GM19240 (cell line): ENCODE results near the gene SERPINA5.
"Not testable (repeated sequence)": the region's sequence is repeated elsewhere in the genome, so short reads cannot be mapped to it uniquely, and the experiment has no call there.

Source experiments
- DNase-seq: peaks from one replicate; pipeline ENCODE4 v3.0.0; 2011; ENCODE audit warnings: low spot score; ENCODE audit not compliant: insufficient read length

SERPINA5 gene

DNA sequence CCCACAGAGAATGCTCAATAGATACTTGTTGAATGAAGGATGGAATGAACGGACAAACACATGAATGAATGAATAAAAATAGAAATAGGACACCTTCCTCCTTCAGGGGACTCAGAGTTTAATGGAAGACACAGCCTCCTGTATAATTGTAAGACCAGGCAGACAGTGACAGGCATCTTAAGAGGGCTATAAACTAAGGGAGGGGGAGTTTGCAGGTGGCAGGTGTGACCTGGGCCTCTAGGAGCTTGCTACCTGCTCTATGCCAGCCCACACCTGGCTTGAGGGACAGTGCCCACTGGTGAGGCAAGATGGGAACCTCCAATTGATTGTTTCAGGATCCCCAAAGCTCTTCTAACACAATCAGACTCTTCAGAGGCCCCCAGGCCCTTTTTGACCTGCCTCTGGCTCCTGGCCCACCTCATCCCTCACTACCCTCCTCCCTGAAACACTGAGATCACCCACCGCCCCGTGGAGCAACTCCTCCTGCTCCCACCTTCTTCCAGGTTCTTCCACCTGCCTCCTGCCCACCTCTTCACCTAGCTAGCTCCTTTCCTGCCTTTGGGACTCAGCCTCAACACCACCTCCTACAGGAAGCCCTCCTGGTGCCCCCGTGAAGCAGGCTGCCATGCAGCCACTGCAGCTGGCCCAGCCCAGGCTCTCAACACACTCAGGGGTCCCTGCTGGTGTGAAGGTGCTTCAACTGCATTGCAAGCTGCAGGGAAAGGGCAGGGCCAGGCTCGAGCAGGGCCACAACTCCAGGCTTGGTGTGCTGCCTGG lies 40.3 kb downstream of the SERPINA5 start:
- no peak for DNase-seq

- no peak for DNase-seq
These were observed 41.6 kb downstream of the SERPINA5 start for GRCh38 chr14:94622653-94623421.

DNA sequence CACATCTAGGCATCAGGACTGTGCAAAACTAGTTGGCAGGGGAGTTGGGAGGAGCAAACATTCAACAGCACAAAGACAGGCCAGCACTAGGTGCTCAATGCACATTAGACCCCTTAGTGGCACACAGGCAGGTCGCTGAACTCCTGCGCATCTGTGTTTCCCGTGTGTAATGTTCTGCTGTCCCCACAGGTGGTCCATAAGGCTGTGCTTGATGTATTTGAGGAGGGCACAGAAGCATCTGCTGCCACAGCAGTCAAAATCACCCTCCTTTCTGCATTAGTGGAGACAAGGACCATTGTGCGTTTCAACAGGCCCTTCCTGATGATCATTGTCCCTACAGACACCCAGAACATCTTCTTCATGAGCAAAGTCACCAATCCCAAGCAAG lies 42.2 kb downstream of the SERPINA5 start:
- no peak for DNase-seq

DNA sequence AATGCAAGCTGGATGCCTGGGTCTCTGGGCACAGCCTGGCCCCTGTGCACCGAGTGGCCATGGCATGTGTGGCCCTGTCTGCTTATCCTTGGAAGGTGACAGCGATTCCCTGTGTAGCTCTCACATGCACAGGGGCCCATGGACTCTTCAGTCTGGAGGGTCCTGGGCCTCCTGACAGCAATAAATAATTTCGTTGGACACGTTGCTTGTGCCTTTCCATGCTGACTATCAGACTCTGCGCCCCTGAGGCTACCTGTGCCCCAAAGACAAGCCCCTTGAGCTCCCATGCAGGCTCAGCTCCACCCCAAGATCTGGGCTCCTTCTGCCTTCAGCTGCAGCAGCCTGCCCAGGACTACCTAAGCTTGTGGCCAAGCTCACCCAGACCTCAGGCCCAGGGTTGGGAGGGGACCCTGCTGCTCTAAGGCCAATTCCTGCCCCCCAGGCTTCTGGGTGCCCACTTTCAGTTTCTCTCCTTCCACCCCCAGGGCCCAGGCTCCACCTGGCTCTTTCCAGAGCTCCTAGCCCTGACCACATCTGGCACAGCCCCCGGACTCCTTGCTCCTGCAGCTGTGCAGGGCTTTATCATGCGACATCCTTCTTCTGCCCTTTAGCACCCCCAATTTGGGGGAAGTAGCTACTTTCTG lies 42.8 kb downstream of the SERPINA5 start:
- DNase-seq, result no peak

DNA sequence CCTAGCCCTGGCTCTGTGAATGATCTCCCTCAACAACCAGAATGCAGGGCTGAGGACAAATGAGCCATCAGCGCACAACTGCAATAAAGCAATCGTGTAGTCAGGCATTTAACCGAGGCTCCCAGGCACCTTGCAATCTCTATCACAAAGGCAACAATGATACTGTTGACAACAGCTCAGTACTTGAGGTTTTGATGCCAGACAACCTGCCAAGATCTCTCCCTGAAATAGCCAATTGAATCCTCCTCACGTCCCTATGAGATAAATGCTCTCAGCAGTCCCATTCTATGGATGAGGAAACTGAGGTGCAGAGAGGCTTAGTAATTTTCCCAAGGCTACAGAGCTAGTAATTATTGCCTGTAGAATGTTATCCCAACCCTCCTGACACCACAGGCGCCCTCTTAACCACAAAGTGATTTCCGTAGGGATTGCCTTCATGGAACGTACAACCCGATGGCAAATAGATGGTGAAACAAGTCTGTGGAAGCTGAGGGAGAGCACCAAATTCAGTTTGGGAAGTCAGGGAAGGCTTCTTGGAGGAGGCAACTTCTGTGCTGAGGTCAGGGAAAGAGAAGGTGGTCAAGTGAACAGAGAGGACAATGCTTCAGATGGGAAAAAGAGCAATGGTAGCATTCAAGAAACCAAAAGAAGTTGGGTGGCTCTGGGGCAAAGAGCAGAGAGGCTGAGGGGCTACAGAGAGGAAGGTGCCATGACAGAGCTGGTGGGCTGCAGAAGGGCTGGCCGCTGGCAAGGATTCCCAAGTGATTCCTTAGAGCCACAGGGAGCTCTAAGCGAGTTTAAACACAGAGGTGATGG lies 43.5 kb downstream of the SERPINA5 start:
- DNase-seq, result no peak

- DNase-seq, result no peak
These were observed 44.1 kb downstream of the SERPINA5 start for GRCh38 chr14:94625353-94625635.

DNA sequence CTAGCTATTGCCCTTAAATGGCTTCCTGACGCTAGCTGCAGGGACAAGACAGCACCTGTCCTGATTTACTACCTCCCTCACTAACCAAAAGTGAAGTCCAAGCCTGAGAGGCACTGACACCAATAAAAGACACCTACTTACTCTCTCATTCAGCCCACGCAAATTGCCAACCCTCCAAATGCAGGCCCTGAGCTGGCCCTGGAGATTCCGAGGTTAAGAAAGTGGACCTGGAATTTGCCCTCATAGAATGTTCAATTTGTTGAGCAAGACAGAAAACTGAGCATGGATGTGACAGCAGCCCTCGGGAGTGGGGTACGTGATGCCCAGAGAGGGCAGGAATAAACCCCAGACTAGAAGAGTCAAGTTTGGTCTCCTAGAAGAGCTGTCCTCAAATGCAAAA lies 47.4 kb downstream of the SERPINA5 start:
- no peak for DNase-seq

DNA sequence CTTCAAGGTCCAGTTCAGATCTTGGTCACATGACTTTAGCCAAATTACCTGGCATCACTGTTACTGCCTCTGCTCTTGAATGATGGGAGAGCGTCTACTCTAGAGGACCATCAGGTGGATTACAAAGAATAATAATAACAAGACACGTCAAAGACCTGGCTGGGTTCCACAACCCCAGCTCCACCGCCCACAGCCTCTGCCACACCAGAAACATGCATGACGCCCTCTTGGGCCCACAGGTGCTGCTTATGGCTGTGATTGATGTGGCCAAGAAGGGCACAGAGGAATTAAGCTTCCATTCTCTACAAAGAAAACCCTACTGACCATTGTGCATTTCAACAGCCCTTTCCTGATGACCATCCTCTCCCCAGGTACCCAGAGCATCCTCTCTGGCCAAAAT lies 49.2 kb downstream of the SERPINA5 start:
- no peak for DNase-seq

GRCh38 chr14:94631050-94631449 lies 49.8 kb downstream of the SERPINA5 start:
- no peak for DNase-seq

DNA sequence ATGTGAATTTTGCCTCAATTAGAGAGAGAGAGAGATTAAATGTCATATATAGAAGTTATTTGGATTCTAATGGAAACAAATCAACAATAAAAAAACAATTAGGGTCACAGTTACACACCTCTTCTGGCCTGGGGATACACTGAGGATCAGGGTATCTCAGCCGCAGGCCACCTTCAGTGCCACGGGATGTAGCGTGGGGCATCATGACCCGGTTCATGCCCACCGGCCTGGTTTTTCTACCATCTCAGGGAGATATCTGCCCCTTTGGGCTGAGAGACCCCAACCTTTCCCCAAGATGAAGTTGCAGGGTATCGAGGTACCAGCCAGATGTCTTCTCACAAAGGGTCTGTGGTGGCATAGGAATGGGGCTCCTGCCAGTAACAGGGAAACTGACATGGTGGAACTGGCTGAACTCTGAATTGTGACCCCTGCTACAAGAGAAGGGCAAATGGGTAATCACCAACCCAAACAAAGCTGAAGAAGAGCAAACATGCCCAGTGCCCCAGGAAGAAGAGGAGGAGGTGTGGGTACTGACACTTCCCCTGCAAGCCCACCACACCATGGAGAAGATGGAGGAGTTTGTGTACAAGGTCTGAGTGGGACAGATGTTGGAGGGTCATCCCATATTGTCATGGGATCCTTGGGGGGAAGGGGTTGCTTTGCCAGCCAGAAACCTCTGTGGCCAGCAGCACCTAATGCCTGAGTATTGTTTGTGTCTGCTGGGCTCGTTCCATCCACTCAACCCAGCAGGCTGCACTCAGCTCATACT lies 50.5 kb downstream of the SERPINA5 start:
- no peak for DNase-seq

DNA sequence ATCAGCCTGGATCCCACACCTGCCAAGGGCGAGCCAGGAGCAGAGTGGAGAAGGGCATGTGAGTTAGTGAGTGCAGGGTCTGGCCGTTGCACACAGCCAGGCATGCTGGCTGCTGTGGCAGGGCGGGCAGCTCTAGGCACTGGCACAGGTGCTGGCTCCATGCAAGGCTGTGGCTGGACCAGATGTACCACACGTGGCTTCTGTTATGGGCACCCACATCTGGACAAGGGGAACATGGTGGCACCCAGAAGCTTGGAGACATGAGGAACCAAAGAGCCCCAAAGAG lies 51.0 kb downstream of the SERPINA5 start:
- DNase-seq, result no peak

GRCh38 chr14:94633121-94633520 lies 51.9 kb downstream of the SERPINA5 start:
- DNase-seq, result no peak

DNA sequence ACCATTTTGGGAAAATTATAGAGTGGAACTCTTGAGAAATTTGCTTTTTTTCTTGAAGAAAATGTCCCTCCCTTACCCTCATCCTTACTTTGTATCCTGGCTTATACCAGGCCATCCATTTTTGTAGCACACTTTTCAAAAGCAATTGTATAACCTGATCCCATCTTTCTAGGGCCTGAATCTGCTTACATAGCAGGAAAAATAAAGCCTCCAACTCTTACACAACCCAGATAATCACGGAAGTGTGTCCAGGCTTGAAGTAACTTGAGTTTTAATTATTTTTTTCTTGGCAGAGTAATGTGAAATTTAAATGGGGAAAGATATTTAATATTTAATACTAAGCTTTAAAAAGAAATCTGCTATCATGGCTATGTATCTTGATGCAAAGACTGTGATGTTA lies 53.9 kb downstream of the SERPINA5 start:
- DNase-seq, result no peak

DNA sequence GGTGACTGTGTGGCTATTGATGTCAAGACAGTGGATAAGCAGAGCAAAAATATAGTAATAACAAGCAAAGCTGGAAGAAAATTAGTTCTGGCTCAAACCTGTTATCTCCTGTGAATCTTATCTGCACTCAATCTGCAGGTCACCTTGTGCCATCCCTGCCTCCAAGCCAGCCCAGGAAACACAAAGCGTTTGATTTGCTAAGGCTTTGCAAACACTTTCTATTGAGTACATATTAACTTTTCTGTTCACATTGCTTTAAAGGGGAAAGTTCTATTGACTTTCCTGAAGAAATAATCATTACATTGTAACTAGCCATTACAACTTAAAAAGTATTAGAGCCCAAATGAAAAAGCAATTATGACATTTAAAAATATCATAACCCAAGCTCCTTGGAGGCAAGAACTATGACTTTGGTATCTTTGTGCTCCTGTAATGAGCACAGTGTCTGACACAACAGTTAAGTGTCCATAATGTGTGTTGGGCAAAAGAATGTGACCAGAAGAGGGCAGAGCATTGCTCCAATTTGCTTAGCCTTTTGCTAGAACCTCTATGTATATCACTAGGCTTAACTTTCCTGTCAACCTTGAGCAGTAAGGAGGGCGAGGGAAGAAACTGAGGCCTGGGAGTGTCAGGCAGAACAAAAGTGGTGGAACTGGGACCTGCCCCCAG lies 55.7 kb downstream of the SERPINA5 start:
- DNase-seq, result no peak

DNA sequence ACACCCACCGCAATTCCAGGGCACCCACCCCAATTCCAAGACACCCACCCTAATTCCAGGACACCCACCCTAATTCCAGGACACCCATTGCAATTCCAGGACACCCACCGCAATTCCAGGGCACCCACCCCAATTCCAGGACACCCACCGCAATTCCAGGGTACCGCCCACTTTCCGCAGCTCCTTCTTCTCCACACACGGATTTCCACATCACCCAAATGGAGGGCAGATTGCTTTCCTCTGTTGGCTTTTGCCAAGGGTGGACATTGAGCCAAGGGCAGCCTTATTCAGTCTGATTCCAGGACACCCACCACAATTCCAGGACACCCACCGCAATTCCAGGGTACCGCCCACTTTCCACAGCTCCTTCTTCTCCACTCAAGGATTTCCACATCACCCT lies 56.6 kb downstream of the SERPINA5 start:
- not testable (repeated sequence) for DNase-seq

DNA sequence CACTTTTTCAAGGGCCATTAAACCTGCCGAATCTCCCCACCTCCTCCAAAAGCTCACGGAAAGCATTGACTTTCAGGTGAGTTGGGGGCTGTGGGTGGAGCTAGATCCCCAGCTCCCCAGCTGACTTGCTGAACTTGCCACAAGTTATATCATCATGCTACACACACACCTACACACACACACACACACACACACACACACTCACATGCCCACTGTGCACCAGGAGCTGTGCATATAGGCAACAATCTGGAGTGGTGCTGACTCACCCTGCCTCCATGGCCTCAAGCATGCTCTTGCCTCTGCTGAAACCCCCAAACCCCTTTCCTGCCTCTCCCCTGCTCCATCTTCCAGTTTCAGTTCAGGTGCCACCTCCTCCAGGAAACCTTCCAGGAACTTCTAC lies 57.1 kb downstream of the SERPINA5 start:
- no peak for DNase-seq

DNA sequence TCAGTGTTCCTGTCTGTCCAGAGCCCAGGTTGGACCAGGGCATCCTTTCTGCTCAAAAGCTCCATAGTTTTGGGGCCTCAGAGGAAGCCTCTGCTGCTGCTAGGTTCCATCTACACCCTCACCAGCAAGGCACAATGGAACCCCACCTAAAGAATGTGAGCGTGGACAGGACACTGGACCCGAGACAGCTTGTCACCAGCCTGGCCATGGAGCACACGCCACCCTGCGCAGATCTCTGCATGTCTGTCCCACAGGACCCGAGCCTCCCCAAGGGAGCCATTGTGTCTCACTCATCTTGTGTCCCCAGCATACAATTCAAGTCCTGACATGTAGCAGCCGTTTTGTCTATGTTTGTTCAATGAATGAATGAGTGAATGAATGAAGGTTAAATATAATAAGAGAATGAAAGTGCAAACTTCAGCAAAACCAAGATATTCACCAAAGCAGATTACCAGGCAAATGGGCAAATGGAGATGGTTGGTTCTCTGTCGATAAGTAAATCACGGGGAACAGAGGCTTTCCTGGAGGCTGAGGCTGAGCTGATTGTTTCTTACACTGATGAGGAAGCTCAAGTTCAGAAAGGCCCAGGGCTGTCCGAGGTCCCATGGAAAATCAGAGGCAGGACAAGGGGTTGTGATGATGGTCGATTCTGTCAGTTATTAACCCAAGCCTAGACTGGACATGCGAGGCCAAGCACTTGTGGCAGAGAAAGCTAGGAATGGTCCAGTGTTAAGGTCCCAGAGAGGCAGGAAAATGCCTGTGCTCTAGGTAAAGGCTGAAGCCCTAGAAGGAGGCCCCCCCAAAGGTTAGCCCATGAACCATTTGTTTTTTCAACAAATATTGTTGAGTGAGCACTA lies 58.0 kb downstream of the SERPINA5 start:
- no peak for DNase-seq

DNA sequence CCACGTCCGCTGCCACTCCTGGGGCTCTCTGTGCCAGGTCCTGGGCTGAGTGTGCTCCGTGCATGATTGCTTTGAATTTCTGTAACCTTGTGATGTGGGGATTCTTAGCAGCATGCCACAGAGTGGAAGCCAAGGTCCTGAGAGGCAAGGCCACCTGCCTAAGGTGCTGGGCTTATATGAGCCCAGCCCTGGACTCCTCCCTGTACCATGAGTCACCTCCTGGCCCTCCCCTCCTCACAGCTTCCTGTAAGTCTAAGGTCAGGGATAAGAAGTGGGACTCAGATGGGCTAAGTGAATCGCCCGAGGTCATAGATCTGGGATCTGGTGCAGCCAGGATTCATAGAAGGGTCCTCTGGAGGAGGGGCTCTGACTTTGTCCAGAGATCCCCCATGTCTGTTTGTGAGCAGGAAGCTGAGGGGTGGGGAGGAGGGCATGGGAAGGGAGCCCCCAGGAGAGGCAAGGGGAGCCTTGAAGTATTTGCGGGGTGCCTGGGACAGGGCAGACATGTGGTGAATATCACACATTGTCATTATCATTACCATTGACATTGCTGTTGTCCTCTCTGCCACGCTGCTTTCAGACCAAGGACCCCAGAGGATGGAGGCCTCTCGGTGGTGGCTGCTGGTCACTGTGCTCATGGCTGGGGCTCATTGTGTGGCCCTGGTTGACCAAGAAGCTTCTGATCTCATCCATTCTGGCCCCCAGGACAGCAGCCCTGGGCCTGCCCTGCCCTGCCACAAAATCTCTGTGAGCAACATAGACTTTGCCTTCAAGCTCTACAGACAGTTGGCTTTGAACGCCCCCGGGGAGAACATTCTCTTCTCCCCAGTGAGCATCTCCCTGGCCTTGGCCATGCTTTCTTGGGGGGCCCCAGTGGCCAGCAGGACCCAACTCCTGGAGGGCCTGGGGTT lies 59.8 kb downstream of the SERPINA5 start:
- DNase-seq, result no peak

DNA sequence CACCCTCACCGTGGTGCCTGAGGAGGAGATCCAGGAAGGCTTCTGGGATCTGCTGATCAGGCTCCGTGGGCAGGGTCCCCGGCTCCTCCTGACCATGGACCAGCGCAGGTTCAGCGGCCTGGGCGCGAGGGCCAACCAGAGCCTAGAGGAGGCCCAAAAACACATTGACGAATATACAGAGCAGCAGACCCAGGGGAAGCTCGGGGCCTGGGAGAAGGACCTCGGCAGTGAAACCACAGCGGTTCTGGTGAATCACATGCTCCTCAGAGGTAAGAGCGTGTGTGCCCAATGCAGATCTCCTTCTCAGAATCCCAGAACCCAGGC lies 60.4 kb downstream of the SERPINA5 start:
- DNase-seq, result no peak
